ENCODE measurements around the gene CDC26.

DNA sequence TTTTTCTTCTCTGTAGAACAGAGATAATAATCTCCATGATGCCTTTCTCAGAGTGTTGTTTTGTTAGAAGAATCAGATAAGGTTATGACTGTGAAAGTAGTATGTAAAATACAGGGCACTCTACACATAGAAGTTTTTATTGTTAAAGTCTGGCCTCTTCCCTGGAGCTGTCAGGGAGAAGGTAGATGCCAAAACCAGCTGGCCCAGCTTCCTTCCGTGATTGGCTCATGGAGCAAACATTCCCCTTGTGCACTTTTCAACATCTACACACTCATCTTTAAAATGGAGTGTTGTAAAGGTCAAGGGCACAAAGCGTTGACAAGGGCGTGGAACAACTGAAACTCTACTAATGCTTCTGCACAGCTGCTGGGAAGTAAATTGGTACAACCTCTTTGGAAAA is 35.2 kb upstream of the CDC26 start:
- TF ChIP-seq, protein P1, sequence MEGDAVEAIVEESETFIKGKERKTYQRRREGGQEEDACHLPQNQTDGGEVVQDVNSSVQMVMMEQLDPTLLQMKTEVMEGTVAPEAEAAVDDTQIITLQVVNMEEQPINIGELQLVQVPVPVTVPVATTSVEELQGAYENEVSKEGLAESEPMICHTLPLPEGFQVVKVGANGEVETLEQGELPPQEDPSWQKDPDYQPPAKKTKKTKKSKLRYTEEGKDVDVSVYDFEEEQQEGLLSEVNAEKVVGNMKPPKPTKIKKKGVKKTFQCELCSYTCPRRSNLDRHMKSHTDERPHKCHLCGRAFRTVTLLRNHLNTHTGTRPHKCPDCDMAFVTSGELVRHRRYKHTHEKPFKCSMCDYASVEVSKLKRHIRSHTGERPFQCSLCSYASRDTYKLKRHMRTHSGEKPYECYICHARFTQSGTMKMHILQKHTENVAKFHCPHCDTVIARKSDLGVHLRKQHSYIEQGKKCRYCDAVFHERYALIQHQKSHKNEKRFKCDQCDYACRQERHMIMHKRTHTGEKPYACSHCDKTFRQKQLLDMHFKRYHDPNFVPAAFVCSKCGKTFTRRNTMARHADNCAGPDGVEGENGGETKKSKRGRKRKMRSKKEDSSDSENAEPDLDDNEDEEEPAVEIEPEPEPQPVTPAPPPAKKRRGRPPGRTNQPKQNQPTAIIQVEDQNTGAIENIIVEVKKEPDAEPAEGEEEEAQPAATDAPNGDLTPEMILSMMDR (conservative IDR thresholded peaks at IDR 0.05; ENCODE audit: low read length): no peak
- TF ChIP-seq EZH2phosphoT487 (IDR thresholded peaks at IDR 0.05; ENCODE audit: borderline replicate concordance, low read depth, low read length): no peak

Data from OCI-LY7 (cell line).